ENCODE data around the gene PPP1R3E.

Gene PPP1R3E

GRCh38 chr14:23322568-23323517 lies 20.2 kb upstream of the PPP1R3E start:
- no peak for DNase-seq (ENCODE audit: low spot score)

- DNase-seq (ENCODE audit: low spot score): no peak
Observed at GRCh38 chr14:23321572-23322547, 19.2 kb upstream of the PPP1R3E start.

- DNase-seq (ENCODE audit: low spot score): peak; percentile 100
Observed at GRCh38 chr14:23320584-23321571, 18.2 kb upstream of the PPP1R3E start, which contains the start of gene PABPN1. Gene PABPN1, plus strand, starts transcription at chr14:23321457. Its CDS starts 13 bp downstream, at chr14:23321470.

GRCh38 chr14:23319746-23320583 lies 17.3 kb upstream of the PPP1R3E start:
- no peak for DNase-seq (ENCODE audit: low spot score)

- DNase-seq (ENCODE audit: low spot score): no peak
Observed at GRCh38 chr14:23316300-23316699, 13.6 kb upstream of the PPP1R3E start.

- DNase-seq (ENCODE audit: low spot score): no peak
Observed at GRCh38 chr14:23310546-23310945, 7.9 kb upstream of the PPP1R3E start.

GRCh38 chr14:23308721-23309445 lies 6.2 kb upstream of the PPP1R3E start:
- no peak for DNase-seq (ENCODE audit: low spot score)

- DNase-seq (ENCODE audit: low spot score): no peak
Observed at GRCh38 chr14:23307687-23308644, 5.3 kb upstream of the PPP1R3E start.

GRCh38 chr14:23307146-23307530 lies 4.5 kb upstream of the PPP1R3E start:
- DNase-seq (ENCODE audit: low spot score): no peak

- peak; percentile 93 for DNase-seq (ENCODE audit: low spot score)
Observed at GRCh38 chr14:23306412-23307145, 3.9 kb upstream of the PPP1R3E start, which contains the start of gene BCL2L2. Gene BCL2L2, plus strand, starts transcription at chr14:23306833. Its CDS starts 935 bp downstream, at chr14:23307768.

- DNase-seq (ENCODE audit: low spot score): no peak
Observed at GRCh38 chr14:23301969-23302289, 730 bp downstream of the PPP1R3E start.

- peak; percentile 97 for DNase-seq (ENCODE audit: low spot score)
Observed at GRCh38 chr14:23301288-23301968, 1.2 kb downstream of the PPP1R3E start.

- DNase-seq (ENCODE audit: low spot score): peak; percentile 62
Observed at GRCh38 chr14:23300687-23301223, 1.9 kb downstream of the PPP1R3E start.

GRCh38 chr14:23299986-23300686 lies 2.5 kb downstream of the PPP1R3E start:
- no peak for DNase-seq (ENCODE audit: low spot score)

GRCh38 chr14:23299211-23299957 lies 3.3 kb downstream of the PPP1R3E start:
- peak; percentile 79 for DNase-seq (ENCODE audit: low spot score)
